HG03442 (cell line): ENCODE measurements around the gene NBEAL1.
"Not testable (repeated sequence)": the region's sequence is repeated elsewhere in the genome, so short reads cannot be mapped to it uniquely, and the experiment has no call there.

Experiments
- ATAC-seq: cut with Tn5 transposase; IDR thresholded peaks from one replicate; pipeline ENCODE4 v1.9.1; 2021; ENCODE audit warnings: mild to moderate bottlenecking, moderate library complexity; ENCODE audit not compliant: unreplicated experiment

NBEAL1 gene

GRCh38 chr2:203201426-203201825 lies 186.8 kb downstream of the NBEAL1 start:
- ATAC-seq, result no peak

- no peak for ATAC-seq
Measured at GRCh38 chr2:203209538-203209937, 194.9 kb downstream of the NBEAL1 start.

GRCh38 chr2:203225423-203226039 lies 210.9 kb downstream of the NBEAL1 start:
- ATAC-seq, result no peak

GRCh38 chr2:203229674-203230073 lies 215.0 kb downstream of the NBEAL1 start:
- ATAC-seq, result not testable (repeated sequence)

GRCh38 chr2:203237346-203238238 lies 222.9 kb downstream of the NBEAL1 start:
- ATAC-seq, result no peak

- no peak for ATAC-seq
Measured at GRCh38 chr2:203238292-203238703, 223.6 kb downstream of the NBEAL1 start.

GRCh38 chr2:203238704-203239526 lies 224.2 kb downstream of the NBEAL1 start, which contains the start of gene CYP20A1:
TSS of gene CYP20A1 (plus strand) at chr2:203239018. CDS start at chr2:203239063, 45 bp downstream.
- peak; percentile 84 for ATAC-seq

GRCh38 chr2:203240491-203240890 lies 225.8 kb downstream of the NBEAL1 start:
- ATAC-seq, result no peak

GRCh38 chr2:203242518-203242917 lies 227.8 kb downstream of the NBEAL1 start:
- no peak for ATAC-seq

GRCh38 chr2:203246646-203247045 lies 232.0 kb downstream of the NBEAL1 start:
- no peak for ATAC-seq

GRCh38 chr2:203252818-203253217 lies 238.1 kb downstream of the NBEAL1 start:
- no peak for ATAC-seq

GRCh38 chr2:203253422-203254095 lies 238.9 kb downstream of the NBEAL1 start:
- not testable (repeated sequence) for ATAC-seq

- ATAC-seq, result no peak
Measured at GRCh38 chr2:203261326-203262159, 246.9 kb downstream of the NBEAL1 start.
